Spleen (tissue), 7 donors: Measurements from ENCODE around the gene MFF.

ENCODE experiments used
- POLR2A ChIP-seq, 3 donors: fragments of 450-650 bp; IDR thresholded peaks; one replicate each; pipeline ENCODE4 v1.5.1; 2017; ENCODE audit warnings: antibody characterized with exemption in 3 of 3, mild to moderate bottlenecking in 1 of 3
- TF ChIP-seq, protein P1 (sequence below), 11 experiments: fragments of 200-600 bp in 7 of 11; fragments of 450-650 bp in 4 of 11; sonication (generic) in 4 of 11; IDR thresholded peaks in 8 of 11; conservative IDR thresholded peaks in 3 of 11; 1 replicate in 7 of 11; 2 replicates in 4 of 11; pipeline versions ENCODE4 v1.4.0 to v1.8.0; 2016 to 2021; ENCODE audit warnings: antibody characterized with exemption in 11 of 11, inconsistent platforms in 4 of 11, mild to moderate bottlenecking in 1 of 11
- donor health status: DM: no; HTN: no; CAD: no; lungs with moderate emphysema.
- donor health status: DM: no; HTN: no; CAD: no.
- donor health status: DM: no; HTN: no; CAD: no.

DNA sequence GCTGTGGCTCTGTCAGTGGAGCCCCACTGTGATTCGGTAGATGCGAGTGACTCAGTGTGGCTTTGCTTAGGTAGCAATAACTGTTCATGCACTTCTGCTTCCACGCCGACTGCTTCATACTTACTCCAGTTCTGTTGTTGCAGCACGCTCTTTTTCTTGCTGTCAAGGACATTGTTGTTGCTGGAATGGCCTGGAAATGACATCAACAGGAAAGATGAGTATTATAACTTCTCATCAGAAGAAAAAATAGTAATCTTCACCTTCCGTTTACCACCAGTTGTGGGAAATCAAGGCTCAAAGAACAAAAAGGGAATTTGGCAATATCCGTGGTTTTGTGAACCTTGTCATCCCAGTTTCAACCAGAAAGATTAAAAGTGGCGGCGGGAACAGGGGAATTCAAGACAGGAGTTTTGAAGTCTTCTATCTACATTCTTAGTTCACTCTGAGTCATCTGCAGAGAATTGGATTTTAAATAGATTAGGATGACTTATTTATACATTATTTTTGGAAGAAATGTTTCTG lies 45.8 kb downstream of the MFF start:
- TF ChIP-seq, protein P1, sequence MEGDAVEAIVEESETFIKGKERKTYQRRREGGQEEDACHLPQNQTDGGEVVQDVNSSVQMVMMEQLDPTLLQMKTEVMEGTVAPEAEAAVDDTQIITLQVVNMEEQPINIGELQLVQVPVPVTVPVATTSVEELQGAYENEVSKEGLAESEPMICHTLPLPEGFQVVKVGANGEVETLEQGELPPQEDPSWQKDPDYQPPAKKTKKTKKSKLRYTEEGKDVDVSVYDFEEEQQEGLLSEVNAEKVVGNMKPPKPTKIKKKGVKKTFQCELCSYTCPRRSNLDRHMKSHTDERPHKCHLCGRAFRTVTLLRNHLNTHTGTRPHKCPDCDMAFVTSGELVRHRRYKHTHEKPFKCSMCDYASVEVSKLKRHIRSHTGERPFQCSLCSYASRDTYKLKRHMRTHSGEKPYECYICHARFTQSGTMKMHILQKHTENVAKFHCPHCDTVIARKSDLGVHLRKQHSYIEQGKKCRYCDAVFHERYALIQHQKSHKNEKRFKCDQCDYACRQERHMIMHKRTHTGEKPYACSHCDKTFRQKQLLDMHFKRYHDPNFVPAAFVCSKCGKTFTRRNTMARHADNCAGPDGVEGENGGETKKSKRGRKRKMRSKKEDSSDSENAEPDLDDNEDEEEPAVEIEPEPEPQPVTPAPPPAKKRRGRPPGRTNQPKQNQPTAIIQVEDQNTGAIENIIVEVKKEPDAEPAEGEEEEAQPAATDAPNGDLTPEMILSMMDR (IDR thresholded peaks at IDR 0.05 in 8 of 11, conservative IDR thresholded peaks at IDR 0.05 in 3 of 11), result peak in 1 of 11 experiments; percentile 19
- TF ChIP-seq POLR2A (IDR thresholded peaks at IDR 0.05), result peak in 1 of 3 donors; percentile 39
